ENCODE data around the gene CCDC57. TPM values are rescaled to one million over a fixed set of nuclear protein-coding genes. Genes with fewer than 3 reads are reported as not detected.
"Not testable (repeated sequence)": the region's sequence is repeated elsewhere in the genome, so short reads cannot be mapped to it uniquely, and the experiment has no call there.

The CCDC57 gene
- total RNA-seq, 1 donor from 2014 or later: 79.0 TPM

DNA sequence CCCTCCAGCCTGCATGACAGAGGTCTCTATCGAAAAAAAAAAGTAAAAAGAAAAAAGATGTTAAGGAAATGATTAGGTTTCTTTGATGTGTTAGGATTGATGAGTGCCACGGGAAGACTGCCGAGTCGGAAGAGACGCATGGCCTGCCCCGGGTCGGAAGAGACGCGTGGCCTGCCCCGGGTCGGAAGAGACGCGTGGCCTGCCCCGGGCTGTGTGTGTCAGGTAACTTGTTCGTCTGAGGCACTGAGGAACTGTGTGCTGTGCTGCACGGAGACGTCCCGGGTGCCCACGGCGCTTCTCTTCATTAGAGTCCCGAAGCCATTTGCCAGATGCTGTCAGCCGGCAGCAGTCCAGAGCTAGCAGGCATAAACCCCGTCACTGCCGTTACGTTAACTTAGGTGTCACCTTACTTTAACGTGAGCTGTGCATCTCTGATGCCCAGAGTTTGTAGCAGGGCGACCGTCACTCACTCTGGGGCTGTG lies 74.1 kb downstream of the CCDC57 start:
- no peak for DNase-seq (ENCODE audit: low spot score, unreplicated experiment)
- TF ChIP-seq, protein P1, sequence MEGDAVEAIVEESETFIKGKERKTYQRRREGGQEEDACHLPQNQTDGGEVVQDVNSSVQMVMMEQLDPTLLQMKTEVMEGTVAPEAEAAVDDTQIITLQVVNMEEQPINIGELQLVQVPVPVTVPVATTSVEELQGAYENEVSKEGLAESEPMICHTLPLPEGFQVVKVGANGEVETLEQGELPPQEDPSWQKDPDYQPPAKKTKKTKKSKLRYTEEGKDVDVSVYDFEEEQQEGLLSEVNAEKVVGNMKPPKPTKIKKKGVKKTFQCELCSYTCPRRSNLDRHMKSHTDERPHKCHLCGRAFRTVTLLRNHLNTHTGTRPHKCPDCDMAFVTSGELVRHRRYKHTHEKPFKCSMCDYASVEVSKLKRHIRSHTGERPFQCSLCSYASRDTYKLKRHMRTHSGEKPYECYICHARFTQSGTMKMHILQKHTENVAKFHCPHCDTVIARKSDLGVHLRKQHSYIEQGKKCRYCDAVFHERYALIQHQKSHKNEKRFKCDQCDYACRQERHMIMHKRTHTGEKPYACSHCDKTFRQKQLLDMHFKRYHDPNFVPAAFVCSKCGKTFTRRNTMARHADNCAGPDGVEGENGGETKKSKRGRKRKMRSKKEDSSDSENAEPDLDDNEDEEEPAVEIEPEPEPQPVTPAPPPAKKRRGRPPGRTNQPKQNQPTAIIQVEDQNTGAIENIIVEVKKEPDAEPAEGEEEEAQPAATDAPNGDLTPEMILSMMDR (IDR thresholded peaks at IDR 0.05; ENCODE audit: unreplicated experiment): no peak
- H3K27me3 Mint-ChIP-seq: no peaks in the 10 kb centered on the region
- H3K4me1 Mint-ChIP-seq (ENCODE audit: low read depth): peaks cover 6% of the 10 kb centered on the region
- H3K27ac Mint-ChIP-seq: no peak overlapping the region
- H3K9me3 Mint-ChIP-seq (ENCODE audit: low read depth): no peaks in the 10 kb centered on the region
- H3K36me3 Mint-ChIP-seq (ENCODE audit: insufficient read depth): no peaks in the 10 kb centered on the region
- H3K4me3 Mint-ChIP-seq (ENCODE audit: low read depth): no peak overlapping the region

DNA sequence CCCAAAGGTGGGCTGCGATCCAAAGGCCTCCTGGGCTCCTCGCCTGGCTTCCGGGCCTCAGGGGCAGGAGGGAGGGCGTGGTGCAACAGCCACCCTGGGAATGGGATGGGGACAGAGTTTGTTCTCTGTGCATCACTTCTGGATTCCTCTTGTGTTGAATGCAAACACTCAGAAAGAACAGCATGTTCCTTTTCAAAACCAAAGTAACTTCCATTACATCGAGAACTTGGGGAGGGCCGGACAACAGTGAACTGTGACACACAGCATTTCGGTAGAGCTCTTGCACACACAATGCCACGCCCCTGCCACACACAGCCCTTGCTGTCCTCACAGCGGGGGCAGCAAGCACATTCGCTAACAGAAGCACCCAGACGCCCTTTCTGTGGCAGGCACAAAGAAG lies 78.5 kb downstream of the CCDC57 start:
- H3K4me1 Mint-ChIP-seq (ENCODE audit: low read depth): peaks cover 2% of the 10 kb centered on the region
- H3K27me3 Mint-ChIP-seq: no peaks in the 10 kb centered on the region
- no peak overlapping the region for H3K4me3 Mint-ChIP-seq (ENCODE audit: low read depth)
- no peaks in the 10 kb centered on the region for H3K9me3 Mint-ChIP-seq (ENCODE audit: low read depth)
- no peaks in the 10 kb centered on the region for H3K36me3 Mint-ChIP-seq (ENCODE audit: insufficient read depth)
- TF ChIP-seq, protein P1 (IDR thresholded peaks at IDR 0.05; ENCODE audit: unreplicated experiment): no peak
- DNase-seq (ENCODE audit: low spot score, unreplicated experiment): no peak
- H3K27ac Mint-ChIP-seq: no peak overlapping the region

DNA sequence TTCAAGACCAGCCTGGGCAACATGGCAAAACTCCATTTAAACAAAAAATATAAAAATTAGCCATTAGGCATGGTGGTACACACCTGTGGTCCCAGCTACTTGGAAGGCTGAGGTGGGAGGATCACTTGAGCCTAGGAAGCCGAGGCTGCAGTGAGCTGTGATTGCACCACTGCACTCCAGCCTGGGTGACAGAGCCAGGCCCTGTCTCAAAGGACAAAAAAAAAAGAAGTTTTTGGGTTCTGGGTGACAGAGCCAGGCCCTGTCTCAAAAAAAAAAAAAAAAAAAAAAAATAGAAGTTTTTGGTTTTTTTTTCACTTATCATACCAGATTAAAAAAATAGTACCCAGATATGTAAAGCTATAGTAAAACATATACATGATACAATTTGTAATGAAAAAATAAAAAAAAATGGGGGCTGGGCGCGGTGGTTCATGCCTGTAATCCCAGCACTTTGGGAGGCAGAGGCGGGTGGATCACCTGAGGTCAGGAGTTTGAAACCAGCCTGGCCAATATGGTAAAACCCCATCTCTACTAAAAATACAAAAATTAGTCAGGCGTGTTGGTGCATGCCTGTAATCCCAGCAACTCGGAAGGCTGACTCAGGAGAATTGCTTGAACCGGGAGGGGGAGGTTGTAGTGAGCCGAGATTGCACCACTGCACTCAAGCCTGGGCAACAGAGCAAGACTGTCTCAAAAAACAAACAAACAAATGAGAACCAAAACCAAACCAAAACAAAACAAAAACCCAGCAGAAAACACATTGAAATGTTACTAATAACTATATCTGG lies 79.3 kb downstream of the CCDC57 start:
- H3K4me3 Mint-ChIP-seq (ENCODE audit: low read depth); H3K36me3 Mint-ChIP-seq (ENCODE audit: insufficient read depth): not testable (repeated sequence)

DNA sequence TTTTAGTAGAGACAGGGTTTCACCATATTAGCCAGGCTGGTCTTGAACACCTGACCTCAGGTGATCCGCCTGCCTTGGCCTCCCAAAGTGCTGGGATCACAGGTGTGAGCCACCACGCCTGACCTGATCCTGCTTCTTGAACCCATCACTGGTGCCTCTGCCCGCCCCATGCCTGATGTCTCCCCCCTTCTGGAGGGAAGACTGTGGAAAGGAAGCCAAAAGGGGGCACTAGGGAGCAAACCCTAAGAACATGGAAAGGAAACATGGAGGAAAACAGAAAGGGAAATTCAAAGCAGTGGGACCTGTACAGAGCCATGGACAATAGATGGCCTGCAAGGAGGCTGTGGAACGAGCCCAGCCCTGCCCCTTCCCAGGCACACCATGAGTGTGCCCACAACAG lies 83.5 kb downstream of the CCDC57 start:
- Mint-ChIP-seq H3K9me3 (ENCODE audit: low read depth) (no peaks in the 10 kb centered on the region), H3K4me3 (ENCODE audit: low read depth) (no peak overlapping the region), H3K27me3 (no peaks in the 10 kb centered on the region), H3K4me1 (ENCODE audit: low read depth) (no peaks in the 10 kb centered on the region), H3K27ac (no peak overlapping the region), H3K36me3 (ENCODE audit: insufficient read depth) (peaks cover 15% of the 10 kb centered on the region)
- no peak for DNase-seq (ENCODE audit: low spot score, unreplicated experiment)
- TF ChIP-seq, protein P1 (IDR thresholded peaks at IDR 0.05; ENCODE audit: unreplicated experiment): no peak

More for the DNA sequence above, 79.3 kb downstream of the CCDC57 start:
- DNase-seq (ENCODE audit: low spot score, unreplicated experiment); H3K4me1 Mint-ChIP-seq (ENCODE audit: low read depth); H3K27me3 Mint-ChIP-seq; H3K9me3 Mint-ChIP-seq (ENCODE audit: low read depth); H3K27ac Mint-ChIP-seq: not testable (repeated sequence)

DNA sequence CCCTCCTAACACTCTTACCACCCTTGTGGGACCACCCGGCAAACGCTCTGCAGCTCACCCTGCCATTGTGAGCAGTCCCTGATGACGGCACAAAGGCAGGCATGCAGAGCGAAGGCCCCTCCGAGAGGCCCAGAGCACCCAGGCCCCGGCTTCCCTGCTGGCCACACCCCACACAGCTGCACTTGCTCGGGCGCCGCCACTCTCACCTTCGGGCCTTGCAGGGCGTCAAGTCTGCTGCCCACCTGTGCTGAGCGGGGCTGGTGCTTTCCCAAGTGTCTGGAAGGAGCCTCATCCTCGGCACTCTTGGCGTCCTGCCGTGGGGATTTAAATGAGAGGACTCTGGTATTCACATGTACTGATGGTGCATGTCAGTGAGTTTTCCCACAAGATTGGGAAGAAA lies 84.4 kb downstream of the CCDC57 start:
- peaks cover 18% of the 10 kb centered on the region for H3K36me3 Mint-ChIP-seq (ENCODE audit: insufficient read depth)
- H3K27me3 Mint-ChIP-seq: no peaks in the 10 kb centered on the region
- H3K9me3 Mint-ChIP-seq (ENCODE audit: low read depth): no peaks in the 10 kb centered on the region
- TF ChIP-seq, protein P1 (IDR thresholded peaks at IDR 0.05; ENCODE audit: unreplicated experiment): no peak
- H3K4me1 Mint-ChIP-seq (ENCODE audit: low read depth): no peaks in the 10 kb centered on the region
- DNase-seq (ENCODE audit: low spot score, unreplicated experiment): no peak
- no peak overlapping the region for H3K27ac Mint-ChIP-seq
- H3K4me3 Mint-ChIP-seq (ENCODE audit: low read depth): no peak overlapping the region

DNA sequence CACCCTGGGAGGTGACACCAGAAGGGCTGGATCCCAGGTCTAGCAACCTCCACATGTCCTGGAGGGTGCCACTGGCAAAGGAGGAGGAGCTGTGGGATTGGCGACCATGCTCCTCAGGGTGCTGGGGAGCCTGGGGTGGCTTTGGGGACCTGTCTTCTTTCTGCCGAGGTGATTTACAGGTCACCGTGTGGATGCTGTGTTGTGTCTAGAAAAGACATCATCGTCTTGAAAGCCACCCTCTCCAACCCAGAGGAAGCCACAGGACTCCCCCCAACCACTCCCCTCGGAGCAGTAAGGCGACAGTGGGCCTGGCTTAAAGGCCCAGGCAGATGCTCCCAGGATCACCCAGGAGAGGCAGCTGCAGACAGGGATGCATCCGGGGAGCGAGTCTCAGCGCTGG lies 84.9 kb downstream of the CCDC57 start:
- TF ChIP-seq, protein P1 (IDR thresholded peaks at IDR 0.05; ENCODE audit: unreplicated experiment): no peak
- Mint-ChIP-seq H3K4me3 (ENCODE audit: low read depth) (no peak overlapping the region), H3K36me3 (ENCODE audit: insufficient read depth) (peaks cover 20% of the 10 kb centered on the region), H3K27me3 (no peaks in the 10 kb centered on the region), H3K27ac (no peak overlapping the region), H3K9me3 (ENCODE audit: low read depth) (no peaks in the 10 kb centered on the region), H3K4me1 (ENCODE audit: low read depth) (no peaks in the 10 kb centered on the region)
- no peak for DNase-seq (ENCODE audit: low spot score, unreplicated experiment)

Measured in progenitor cell of endocrine pancreas (in vitro differentiated cells).